SH-SY5Y (cell line): ENCODE results near the gene NOL6.

ENCODE experiments used
- GATA2 ChIP-seq: IDR thresholded peaks from 2 replicates; pipeline ENCODE4 v1.6.1; 2011; ENCODE audit warnings: mild to moderate bottlenecking, low read depth, low read length
- GATA3 ChIP-seq: IDR thresholded peaks from 2 replicates; pipeline ENCODE4 v1.6.1; 2011; ENCODE audit warnings: low read depth, mild to moderate bottlenecking, low read length, moderate library complexity

NOL6 gene

DNA sequence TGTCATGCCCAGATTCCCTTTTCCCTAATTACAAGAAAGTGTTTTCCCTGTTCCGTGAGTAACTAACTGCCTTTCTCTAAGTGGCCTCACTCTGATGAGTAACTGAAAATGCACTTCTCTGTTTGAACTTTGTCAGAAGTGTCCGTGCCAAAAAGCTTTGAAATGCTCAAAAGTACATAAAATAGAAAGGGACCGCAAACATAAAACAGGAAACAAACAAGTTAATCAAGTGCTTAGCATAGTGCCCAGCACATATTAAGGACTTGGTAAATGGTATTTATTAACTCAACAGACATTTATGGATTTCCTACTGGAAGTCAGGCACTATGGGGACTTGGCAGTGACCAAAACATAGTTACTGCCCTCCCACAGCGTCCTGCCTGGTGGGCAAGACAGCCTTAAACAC lies 48.6 kb downstream of the NOL6 start:
- TF ChIP-seq GATA2 (no peak), GATA3 (no peak)

GRCh38 chr9:33419708-33420303 lies 53.9 kb downstream of the NOL6 start:
- TF ChIP-seq GATA2 = no peak
- TF ChIP-seq GATA3 = no peak

GRCh38 chr9:33418090-33418489 lies 55.6 kb downstream of the NOL6 start:
- TF ChIP-seq GATA3 = no peak
- TF ChIP-seq GATA2 = no peak

DNA sequence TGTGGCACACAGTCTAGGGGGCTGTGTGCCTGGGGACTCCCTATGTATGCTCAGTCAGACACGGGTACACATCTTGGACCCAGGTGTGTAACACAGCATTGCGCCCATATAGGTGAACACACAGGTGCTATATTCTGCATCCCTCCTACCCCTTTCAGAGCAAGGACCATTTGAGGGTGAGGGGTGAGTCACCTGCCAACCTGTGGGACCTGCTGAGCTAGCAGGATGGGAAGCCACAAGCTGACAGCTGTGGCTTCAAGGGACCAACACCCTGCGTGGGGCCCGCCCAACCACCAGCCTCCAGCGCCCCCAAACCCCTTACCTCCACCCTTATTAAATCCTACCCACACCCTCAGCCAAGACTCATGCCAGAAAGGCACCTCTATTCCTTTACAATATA lies 56.7 kb downstream of the NOL6 start:
- no peak for TF ChIP-seq GATA3
- TF ChIP-seq GATA2 = no peak

DNA sequence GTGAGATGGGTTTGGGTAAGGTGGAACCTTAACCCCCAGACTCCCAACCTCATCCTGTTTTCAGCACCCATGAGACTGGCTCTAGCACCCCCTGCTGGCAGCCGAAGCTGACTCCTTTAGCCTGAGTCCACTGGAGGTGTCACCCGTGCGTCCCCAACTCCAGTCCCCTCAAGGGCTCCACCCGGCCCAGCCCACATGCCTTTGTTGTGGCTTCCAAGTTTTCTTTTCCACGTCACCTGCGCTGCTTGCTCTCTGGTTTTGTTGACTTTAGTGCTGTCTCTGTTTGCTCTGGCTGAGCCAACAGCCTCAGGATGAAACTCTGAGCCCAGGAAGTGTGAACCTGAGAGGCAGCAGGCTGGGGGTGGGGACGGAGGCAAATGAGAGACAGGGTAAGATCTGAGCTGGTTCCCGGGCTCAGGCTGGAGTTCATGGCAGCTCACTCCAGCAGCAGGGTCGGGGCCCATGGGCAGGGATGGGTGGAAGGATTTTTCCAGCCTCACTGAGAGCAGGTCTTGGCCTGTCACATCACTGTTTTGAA lies 58.2 kb downstream of the NOL6 start:
- no peak for TF ChIP-seq GATA2
- TF ChIP-seq GATA3 = no peak

- TF ChIP-seq GATA3 (no peak), GATA2 (no peak)
Measured at GRCh38 chr9:33414889-33415500, 58.7 kb downstream of the NOL6 start.

- no peak for TF ChIP-seq GATA3
- no peak for TF ChIP-seq GATA2
Measured at GRCh38 chr9:33414268-33414667, 59.5 kb downstream of the NOL6 start.
